Muscle layer of duodenum (tissue), 2 donors: ENCODE results near the gene FMNL2.
A peak's percentile ranks its signal among the peaks of the same experiment; 100 is the strongest.

Experiments used
- H3K27ac ChIP-seq: one replicate; pipeline ENCODE4 v1.7.0; 2013; ENCODE audit warnings: mild to moderate bottlenecking, low read length
- H3K27me3 ChIP-seq: one replicate; pipeline ENCODE4 v1.7.0; 2013; ENCODE audit warnings: low read depth, mild to moderate bottlenecking, control low read depth, low read length
- H3K36me3 ChIP-seq, 2 donors: one replicate each; pipeline ENCODE4 v1.7.0; 2013; ENCODE audit warnings: low read length in 2 of 2, control low read depth in 1 of 2, mild to moderate bottlenecking in 1 of 2; ENCODE audit not compliant: insufficient read depth in 2 of 2, control insufficient read depth in 1 of 2
- H3K4me1 ChIP-seq, 2 donors: one replicate each; pipeline ENCODE4 v1.7.0; 2013; ENCODE audit warnings: low read length in 2 of 2, mild to moderate bottlenecking in 2 of 2, control low read depth in 1 of 2, moderate library complexity in 1 of 2; ENCODE audit not compliant: insufficient read depth in 2 of 2, control insufficient read depth in 1 of 2
- H3K4me3 ChIP-seq, 2 donors: one replicate each; pipeline ENCODE4 v1.7.0; 2013; ENCODE audit warnings: low read length in 2 of 2, low read depth in 1 of 2, mild to moderate bottlenecking in 1 of 2
- H3K9me3 ChIP-seq, 2 donors: one replicate each; pipeline ENCODE4 v1.7.0; 2013; ENCODE audit warnings: low read length in 2 of 2, control low read depth in 1 of 2, mild to moderate bottlenecking in 1 of 2; ENCODE audit not compliant: control insufficient read depth in 1 of 2
- donor health status: healthy.

The FMNL2 gene

GRCh38 chr2:152493417-152493816, 158.4 kb downstream of the FMNL2 start:
- no peak overlapping the region for H3K4me3 ChIP-seq
- H3K27ac ChIP-seq, result no peak overlapping the region
- H3K4me1 ChIP-seq, result peaks cover 7 to 9% of the 10 kb centered on the region in 2 donors
- no peaks in the 10 kb centered on the region for H3K9me3 ChIP-seq
- no peaks in the 10 kb centered on the region for H3K27me3 ChIP-seq
- H3K36me3 ChIP-seq, result no peaks in the 10 kb centered on the region

DNA sequence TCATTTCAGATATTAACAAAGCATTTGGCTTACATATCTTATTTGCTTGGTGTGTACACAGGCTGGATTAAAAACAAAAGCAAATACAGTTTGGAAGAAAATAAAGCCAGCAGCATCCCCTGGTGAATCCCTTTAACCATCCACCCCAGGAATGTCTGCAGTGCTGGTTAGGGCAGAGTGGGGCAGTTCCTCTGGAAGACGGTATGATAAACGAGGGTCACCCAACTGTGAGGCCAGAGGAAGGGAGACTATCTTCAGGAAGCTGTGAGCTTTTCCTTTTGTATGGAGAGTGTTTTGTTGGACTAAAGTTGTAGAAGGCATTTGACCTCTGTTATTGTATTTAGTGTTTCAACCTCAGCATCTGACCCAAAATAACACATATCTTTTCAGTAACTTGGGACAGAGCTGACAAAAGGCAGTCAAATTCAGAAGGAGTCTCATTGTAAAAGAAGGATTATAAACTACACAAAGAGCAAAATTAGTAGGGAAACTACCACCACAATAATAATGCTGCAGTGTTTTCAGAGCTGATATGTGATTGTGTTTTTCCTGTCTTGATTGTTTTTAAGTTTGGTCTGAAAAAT, 159.1 kb downstream of the FMNL2 start:
- peaks cover 7 to 13% of the 10 kb centered on the region in 2 donors for H3K4me1 ChIP-seq
- no peaks in the 10 kb centered on the region for H3K9me3 ChIP-seq
- no peak overlapping the region for H3K27ac ChIP-seq
- H3K4me3 ChIP-seq, result no peak overlapping the region
- H3K27me3 ChIP-seq, result no peaks in the 10 kb centered on the region
- H3K36me3 ChIP-seq, result no peaks in the 10 kb centered on the region

DNA sequence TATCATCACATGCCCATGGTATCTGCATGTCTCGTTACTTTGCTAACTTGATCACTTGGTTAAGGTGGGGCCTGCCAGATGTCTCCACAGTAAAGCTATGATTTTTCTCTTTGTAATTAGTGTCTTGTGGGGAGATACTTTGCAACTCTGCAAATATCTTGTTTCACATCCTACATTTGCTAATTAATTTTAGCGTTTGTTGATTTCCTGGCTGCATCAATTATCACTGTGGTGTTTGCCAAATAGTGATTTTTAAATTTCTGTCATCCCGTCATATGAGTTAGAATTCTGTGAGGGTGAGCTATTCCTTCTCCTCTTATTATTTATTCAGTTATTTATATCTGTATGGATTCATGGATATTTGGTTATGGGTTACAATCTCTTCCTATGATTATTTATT, 161.4 kb downstream of the FMNL2 start:
- Histone ChIP-seq H3K27me3 (no peaks in the 10 kb centered on the region), H3K9me3 (no peaks in the 10 kb centered on the region), H3K4me1 (peaks cover 7 to 14% of the 10 kb centered on the region in 2 donors), H3K4me3 (no peak overlapping the region), H3K36me3 (no peaks in the 10 kb centered on the region), H3K27ac (no peak overlapping the region)

DNA sequence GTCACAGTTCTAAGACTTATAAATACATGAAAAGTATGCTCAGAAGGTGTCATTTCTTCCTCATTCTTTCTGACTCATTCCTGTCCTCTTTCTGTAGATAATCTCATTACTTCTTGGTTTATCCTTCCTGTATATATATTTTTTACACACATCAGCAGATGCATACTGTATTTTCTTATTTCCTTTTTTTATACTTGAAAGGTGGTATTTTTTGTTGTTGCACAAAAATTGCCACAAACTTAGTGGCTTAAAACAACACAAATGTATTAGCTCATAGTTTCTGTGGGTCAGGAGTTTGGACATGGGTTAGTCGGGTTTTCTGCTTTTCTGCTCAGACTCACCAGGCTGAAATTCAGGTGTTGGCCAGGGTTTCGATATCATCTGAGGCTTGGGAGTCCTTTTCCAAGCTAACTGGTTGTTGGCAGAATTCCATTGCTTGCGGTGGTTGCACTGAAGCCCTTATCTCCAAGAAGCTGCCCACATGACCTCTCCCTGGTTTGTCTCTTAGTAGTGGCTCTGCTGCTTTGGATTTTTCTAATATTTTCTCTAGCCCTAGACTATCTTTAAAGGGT, 162.6 kb downstream of the FMNL2 start:
- Histone ChIP-seq H3K36me3 (no peaks in the 10 kb centered on the region), H3K27ac (no peak overlapping the region), H3K27me3 (no peaks in the 10 kb centered on the region), H3K9me3 (no peaks in the 10 kb centered on the region), H3K4me3 (no peak overlapping the region), H3K4me1 (peaks cover 7 to 14% of the 10 kb centered on the region in 2 donors)

DNA sequence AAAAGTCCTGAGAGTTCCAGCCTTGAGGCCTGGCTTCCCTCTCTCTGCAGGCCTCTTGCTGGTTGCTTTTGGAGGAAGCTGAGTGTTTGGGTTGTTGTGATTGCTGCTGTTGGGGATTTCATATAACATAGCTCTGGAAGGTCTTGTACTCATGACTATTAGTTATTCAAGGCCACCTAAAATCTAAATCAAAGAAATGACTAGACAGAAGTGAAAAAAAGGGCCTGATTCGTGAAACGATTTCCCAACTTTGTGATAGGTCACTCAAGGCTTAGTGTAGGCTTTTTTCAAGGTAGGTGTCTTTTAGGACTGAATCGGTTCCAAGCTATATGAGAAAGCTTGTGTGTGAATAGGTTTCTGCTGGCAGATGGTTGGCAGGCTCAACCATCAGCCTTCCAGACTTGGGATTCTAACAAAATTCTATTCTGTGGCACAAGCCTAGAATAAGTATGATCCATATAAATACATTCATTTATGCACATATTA, 164.4 kb downstream of the FMNL2 start:
- H3K27ac ChIP-seq, result peak overlapping the region; percentile 20
- H3K27me3 ChIP-seq, result no peaks in the 10 kb centered on the region
- no peaks in the 10 kb centered on the region for H3K36me3 ChIP-seq
- peak overlapping the region in 1 of 2 donors; percentile 9 for H3K4me3 ChIP-seq
- peaks cover 7 to 14% of the 10 kb centered on the region in 2 donors for H3K4me1 ChIP-seq
- no peaks in the 10 kb centered on the region for H3K9me3 ChIP-seq

DNA sequence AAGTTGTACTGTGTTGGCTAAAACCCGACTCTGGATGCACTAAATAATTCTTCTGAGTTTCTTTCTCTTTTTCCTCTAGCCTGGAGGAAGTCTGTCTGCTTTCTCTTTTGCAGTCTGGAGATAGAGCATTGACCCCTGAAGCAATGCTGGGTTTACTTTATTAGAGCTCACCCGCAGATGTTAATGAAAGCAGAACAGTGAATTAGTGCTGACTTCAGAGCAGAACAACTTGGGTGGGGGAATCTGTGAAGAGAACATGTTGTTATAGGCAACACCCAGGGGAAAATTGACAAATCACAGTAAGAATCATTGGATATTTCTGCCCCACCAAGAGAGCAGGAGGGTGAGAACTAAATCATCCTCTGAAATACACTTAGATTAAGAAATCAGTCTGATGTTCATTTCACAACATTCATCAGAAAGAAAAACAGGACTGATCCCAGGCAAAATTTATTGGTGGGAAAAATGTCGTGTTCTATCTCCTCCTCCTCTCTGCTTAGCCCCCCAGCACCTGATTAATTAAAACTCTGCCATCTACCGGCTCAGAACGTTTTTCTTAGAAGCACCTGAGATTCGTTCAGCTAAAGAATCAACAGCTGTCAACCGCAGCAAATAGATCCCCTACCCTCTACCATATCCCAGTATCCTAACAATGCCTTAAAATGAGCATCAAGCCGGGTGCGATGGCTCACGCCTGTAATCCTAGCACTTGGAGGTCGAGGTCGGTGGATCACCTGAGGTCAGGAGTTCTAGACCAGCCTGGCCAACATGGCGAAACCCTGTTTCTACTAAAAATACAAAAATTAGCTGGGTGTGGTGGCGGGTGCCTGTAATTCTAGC, 165.1 kb downstream of the FMNL2 start:
- no peaks in the 10 kb centered on the region for H3K36me3 ChIP-seq
- no peaks in the 10 kb centered on the region for H3K9me3 ChIP-seq
- H3K27me3 ChIP-seq, result no peaks in the 10 kb centered on the region
- H3K4me3 ChIP-seq, result peak overlapping the region in 1 of 2 donors; percentile 0
- peaks cover 7 to 14% of the 10 kb centered on the region in 2 donors for H3K4me1 ChIP-seq
- peak overlapping the region; percentile 41 for H3K27ac ChIP-seq

DNA sequence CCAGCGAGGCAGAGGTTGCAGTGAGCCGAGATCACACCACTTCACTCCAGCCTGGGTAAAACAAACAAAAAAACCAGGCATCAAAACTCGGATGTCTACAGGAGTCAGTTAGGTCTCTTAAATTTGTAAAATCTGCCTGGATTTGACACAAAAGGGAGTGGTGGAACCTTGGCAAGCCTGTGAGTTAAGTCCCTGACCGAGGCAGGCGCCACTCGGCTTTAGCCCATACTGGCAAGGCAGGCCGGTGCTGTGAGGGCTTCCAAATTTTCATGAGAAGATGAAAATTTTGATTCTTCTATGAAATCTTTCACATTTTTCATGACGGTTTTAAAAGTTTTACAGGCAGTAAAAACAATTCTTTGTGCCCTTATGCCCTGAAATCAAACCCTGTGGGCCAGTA, 165.8 kb downstream of the FMNL2 start:
- Histone ChIP-seq H3K27ac (no peak overlapping the region), H3K9me3 (no peaks in the 10 kb centered on the region), H3K4me3 (no peak overlapping the region), H3K27me3 (no peaks in the 10 kb centered on the region), H3K4me1 (peaks cover 7 to 14% of the 10 kb centered on the region in 2 donors), H3K36me3 (no peaks in the 10 kb centered on the region)

GRCh38 chr2:152501666-152502065, 166.7 kb downstream of the FMNL2 start:
- Histone ChIP-seq H3K36me3 (no peaks in the 10 kb centered on the region), H3K27ac (no peak overlapping the region), H3K4me1 (peaks cover 7 to 14% of the 10 kb centered on the region in 2 donors)

DNA sequence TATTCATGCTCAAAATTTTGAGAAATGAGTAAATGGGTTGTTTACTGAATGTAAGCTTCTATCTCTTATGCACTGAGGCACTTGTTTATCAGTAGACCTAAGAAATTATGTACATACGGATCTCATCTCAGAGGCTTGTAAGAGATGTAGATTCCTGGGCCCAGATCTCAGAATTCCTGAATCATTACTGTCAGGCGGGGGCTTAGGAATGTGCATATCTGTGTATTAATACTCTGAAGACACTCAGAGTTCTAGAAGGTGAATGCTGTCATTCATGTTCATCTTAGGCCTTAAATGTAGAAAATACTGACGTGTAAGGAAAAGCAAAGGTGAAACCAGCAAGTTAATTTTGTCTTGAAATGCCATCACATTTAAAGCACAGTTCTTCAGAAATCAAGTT, 169.6 kb downstream of the FMNL2 start:
- no peaks in the 10 kb centered on the region for H3K9me3 ChIP-seq
- no peak overlapping the region for H3K4me3 ChIP-seq
- peaks cover 0 to 13% of the 10 kb centered on the region in 2 donors for H3K4me1 ChIP-seq
- no peaks in the 10 kb centered on the region for H3K36me3 ChIP-seq
- no peaks in the 10 kb centered on the region for H3K27me3 ChIP-seq
- H3K27ac ChIP-seq, result no peak overlapping the region

More at GRCh38 chr2:152501666-152502065, 166.7 kb downstream of the FMNL2 start:
- H3K27me3 ChIP-seq, result no peaks in the 10 kb centered on the region
- no peaks in the 10 kb centered on the region for H3K9me3 ChIP-seq
- no peak overlapping the region for H3K4me3 ChIP-seq

DNA sequence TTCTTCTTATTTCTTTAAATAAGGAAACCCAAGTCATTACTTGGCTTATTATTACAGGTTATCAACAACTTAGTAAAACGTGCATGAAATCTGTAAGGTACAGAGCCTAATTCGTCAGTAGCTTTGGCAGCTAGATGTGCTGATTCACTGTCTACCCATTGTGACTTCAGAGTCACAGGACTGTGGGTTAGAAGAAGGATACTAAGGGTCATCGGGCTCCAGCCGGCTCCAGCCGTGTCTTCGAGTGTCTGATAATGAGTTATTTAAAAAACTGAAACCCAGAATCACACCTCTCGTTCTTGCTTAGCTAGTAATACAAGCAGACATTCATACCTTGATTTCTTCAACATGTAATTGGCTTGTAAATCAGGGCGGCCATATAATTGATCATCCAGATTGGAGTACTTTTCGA, 170.5 kb downstream of the FMNL2 start:
- Histone ChIP-seq H3K36me3 (no peaks in the 10 kb centered on the region), H3K27me3 (no peaks in the 10 kb centered on the region), H3K4me3 (no peak overlapping the region), H3K9me3 (no peaks in the 10 kb centered on the region), H3K27ac (no peak overlapping the region), H3K4me1 (peaks cover 0 to 8% of the 10 kb centered on the region in 2 donors)

DNA sequence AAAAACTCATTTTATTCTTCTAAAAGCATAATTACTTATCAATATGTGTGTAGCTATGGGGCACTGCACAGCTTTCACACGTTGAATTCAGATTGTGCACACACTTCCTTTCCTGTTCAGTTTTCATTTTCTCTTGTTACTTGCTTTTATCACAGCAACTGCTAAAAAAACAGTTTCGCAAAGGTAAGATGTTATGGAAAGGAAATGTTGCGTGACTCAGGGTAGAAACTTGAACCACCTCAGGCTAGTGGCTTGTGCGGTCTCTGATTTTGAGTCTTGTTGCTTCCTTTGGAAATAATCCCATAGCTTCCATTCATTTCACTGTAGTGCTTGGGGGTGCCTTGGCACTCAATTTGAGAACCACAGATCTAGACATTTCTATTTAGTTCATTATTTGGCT, 171.9 kb downstream of the FMNL2 start:
- H3K27me3 ChIP-seq, result no peaks in the 10 kb centered on the region
- H3K9me3 ChIP-seq, result no peaks in the 10 kb centered on the region
- peaks cover 0 to 8% of the 10 kb centered on the region in 2 donors for H3K4me1 ChIP-seq
- H3K27ac ChIP-seq, result no peak overlapping the region
- H3K36me3 ChIP-seq, result no peaks in the 10 kb centered on the region
- H3K4me3 ChIP-seq, result no peak overlapping the region
